Stomach (tissue), 9 donors: Measurements from ENCODE around the gene IL22RA2. TPM values are rescaled to one million over a fixed set of nuclear protein-coding genes. Genes with fewer than 3 reads are reported as not detected.
"Not testable (repeated sequence)": the region's sequence is repeated elsewhere in the genome, so short reads cannot be mapped to it uniquely, and the experiment has no call there.

ENCODE experiments used
- DNase-seq, 2 donors: peaks; one replicate each; pipeline versions ENCODE4 v3.0.0 to v3.0.0-alpha.2; 2013 to 2019
- H3K27ac ChIP-seq, 5 donors: fragments of 200-600 bp in 4 of 5; sonication (generic) in 4 of 5; one replicate each; pipeline ENCODE4 v1.5.1; 2013 to 2019; ENCODE audit warnings: mild to moderate bottlenecking in 1 of 5, moderate library complexity in 1 of 5
- H3K27me3 ChIP-seq, 3 donors: fragments of 200-600 bp; sonication (generic); one replicate each; pipeline ENCODE4 v1.5.1; 2017 to 2019; ENCODE audit warnings: mixed run types in 1 of 3
- H3K36me3 ChIP-seq, 4 donors: fragments of 200-600 bp; sonication (generic); 1 replicate in 3 of 4; 2 replicates in 1 of 4; pipeline ENCODE4 v1.5.1; 2016 to 2019
- H3K4me1 ChIP-seq, 4 donors: fragments of 200-600 bp; sonication (generic); one replicate each; pipeline ENCODE4 v1.5.1; 2016 to 2019
- H3K4me3 ChIP-seq, 4 donors: fragments of 200-600 bp; sonication (generic) in 3 of 4; one replicate each; pipeline ENCODE4 v1.5.1; 2016 to 2019; ENCODE audit warnings: mild to moderate bottlenecking in 1 of 4
- H3K9me3 ChIP-seq, 4 donors: fragments of 200-600 bp; sonication (generic); one replicate each; pipeline ENCODE4 v1.5.1; 2016 to 2019
- CTCF ChIP-seq, 7 experiments: fragments of 450-650 bp in 4 of 7; fragments of 200-600 bp in 3 of 7; sonication (generic) in 3 of 7; IDR thresholded peaks; one replicate each; pipeline ENCODE4 v1.5.1; 2016 to 2019; ENCODE audit warnings: antibody characterized with exemption in 7 of 7, control low read depth in 2 of 7, mild to moderate bottlenecking in 1 of 7
- EP300 ChIP-seq: sonication (generic); formaldehyde crosslinking; IDR thresholded peaks from one replicate; pipeline ENCODE4 v1.6.1; 2017; ENCODE audit warnings: antibody characterized with exemption
- POLR2A ChIP-seq, 4 donors: fragments of 450-650 bp; IDR thresholded peaks; one replicate each; pipeline ENCODE4 v1.6.1; 2016; ENCODE audit warnings: antibody characterized with exemption in 4 of 4, control low read depth in 2 of 4, mild to moderate bottlenecking in 1 of 4, moderate library complexity in 1 of 4
- POLR2AphosphoS5 ChIP-seq, 3 donors: sonication (generic); formaldehyde crosslinking; IDR thresholded peaks; one replicate each; pipeline ENCODE4 v1.6.1; 2016; ENCODE audit warnings: antibody characterized with exemption in 3 of 3
- WGBS, 5 donors: extraction: QIAGEN DNeasy Blood & Tissue Kit in 3 of 5; methylation state at CpG; one replicate each; pipeline versions ENCODE4 v1.1.5 to v1.1.7; 2013 to 2018; 5-methylcytosine and 5-hydroxymethylcytosine counted together
- intact Hi-C: fragments of 100-400 bp; cut with DNase I; formaldehyde crosslinking; loops from one replicate; pipeline ENCODE4 v1.15.1; 2023; ENCODE audit warnings: low total_unique reads
- polyA plus RNA-seq, 3 donors: library from polyadenylated mRNA; stranded (reverse); fragments of 200-250 nt; gene quantifications; one replicate each; pipeline ENCODE4 v1.2.3, GENCODE V29; 2013
- total RNA-seq, 5 donors: library from RNA; depleted of rRNA; stranded (reverse); fragments of >200 nt; gene quantifications; one replicate each; pipeline versions ENCODE4 v1.1.0 to v1.2.3, GENCODE V29; 2014 to 2016
- donor health status: healthy with polysubstance abuse.
- donor health status: Bipolar disorder and iron deficiency.
- donor health status: healthy.

Gene IL22RA2
- total and polyA plus RNA-seq, 8 donors, result 0.05 TPM; not detected in 7

- intact Hi-C loops, result no loop called here
- Histone ChIP-seq H3K27me3 (no peaks in the 10 kb centered on the region), H3K9me3 (no peaks in the 10 kb centered on the region), H3K36me3 (peaks cover 22 to 57% (median 41%) of the 10 kb centered on the region in 4 donors), H3K4me3 (no peak overlapping the region), H3K4me1 (peaks cover 28 to 72% (median 45%) of the 10 kb centered on the region in 4 donors), H3K27ac (no peak overlapping the region)
- no peak for DNase-seq
- no peak for TF ChIP-seq POLR2AphosphoS5 (IDR thresholded peaks at IDR 0.05)
- no peak for TF ChIP-seq CTCF (IDR thresholded peaks at IDR 0.05)
- no peak for TF ChIP-seq EP300
- no peak for TF ChIP-seq POLR2A (IDR thresholded peaks at IDR 0.05)
- WGBS, 5 donors, result 91 to 99% (median 96%) methylated on average over 6 to 7 of the region's 7 CpGs
These were observed 34.8 kb upstream of the IL22RA2 start for GRCh38 chr6:137208279-137208678.

- H3K27ac ChIP-seq, H3K27me3 ChIP-seq, intact Hi-C loops, DNase-seq, H3K9me3 ChIP-seq, H3K4me3 ChIP-seq: not testable (repeated sequence)
- Histone ChIP-seq H3K4me1 (peaks cover 23 to 63% (median 37%) of the 10 kb centered on the region in 4 donors), H3K36me3 (peaks cover 30 to 66% (median 49%) of the 10 kb centered on the region in 4 donors)
- 93 to 95% (median 95%) methylated on average over 3 of the region's 3 CpGs for WGBS, 5 donors
These were observed 34.0 kb upstream of the IL22RA2 start for GRCh38 chr6:137207457-137207856.

GRCh38 chr6:137206577-137206976 is 33.1 kb upstream of the IL22RA2 start:
- Histone ChIP-seq H3K27me3 (no peaks in the 10 kb centered on the region), H3K36me3 (peaks cover 30 to 74% (median 58%) of the 10 kb centered on the region in 4 donors), H3K4me3 (no peak overlapping the region), H3K4me1 (peaks cover 15 to 55% (median 28%) of the 10 kb centered on the region in 4 donors), H3K27ac (no peak overlapping the region), H3K9me3 (no peaks in the 10 kb centered on the region)
- no peak for DNase-seq
- 17 to 29% (median 18%) methylated on average over 1 of the region's 1 CpG for WGBS, 5 donors
- intact Hi-C loops, result no loop called here
- TF ChIP-seq POLR2A (IDR thresholded peaks at IDR 0.05) (no peak), CTCF (IDR thresholded peaks at IDR 0.05) (no peak), EP300 (no peak), POLR2AphosphoS5 (IDR thresholded peaks at IDR 0.05) (no peak)

- Histone ChIP-seq H3K9me3 (no peaks in the 10 kb centered on the region), H3K27me3 (no peaks in the 10 kb centered on the region), H3K4me1 (peaks cover 4 to 30% (median 9%) of the 10 kb centered on the region in 4 donors), H3K36me3 (peaks cover 45 to 89% (median 81%) of the 10 kb centered on the region in 4 donors), H3K27ac (no peak overlapping the region), H3K4me3 (no peak overlapping the region)
- DNase-seq, result no peak
- TF ChIP-seq EP300 (no peak), POLR2AphosphoS5 (IDR thresholded peaks at IDR 0.05) (no peak), POLR2A (IDR thresholded peaks at IDR 0.05) (no peak)
- intact Hi-C loops, result no loop called here
- WGBS, 5 donors, result 97 to 100% (median 98%) methylated on average over 2 of the region's 2 CpGs
These were observed 29.8 kb upstream of the IL22RA2 start for GRCh38 chr6:137203256-137203655.

GRCh38 chr6:137202078-137202477 is 28.6 kb upstream of the IL22RA2 start:
- no peaks in the 10 kb centered on the region for H3K9me3 ChIP-seq
- H3K4me3 ChIP-seq, result no peak overlapping the region
- intact Hi-C loops, result no loop called here
- TF ChIP-seq POLR2A (IDR thresholded peaks at IDR 0.05), result no peak
- TF ChIP-seq EP300, result no peak
- TF ChIP-seq CTCF (IDR thresholded peaks at IDR 0.05), result no peak
- no peak for TF ChIP-seq POLR2AphosphoS5 (IDR thresholded peaks at IDR 0.05)
- peaks cover 53 to 92% (median 89%) of the 10 kb centered on the region in 4 donors for H3K36me3 ChIP-seq
- 80 to 91% (median 85%) methylated on average over 6 of the region's 6 CpGs for WGBS, 5 donors
- no peaks in the 10 kb centered on the region for H3K27me3 ChIP-seq
- DNase-seq, result no peak
- H3K4me1 ChIP-seq, result peaks cover 4 to 20% (median 6%) of the 10 kb centered on the region in 4 donors
- H3K27ac ChIP-seq, result no peak overlapping the region
